HG03108 (cell line): Measurements from ENCODE around the gene KRTAP5-5.
"Not testable (repeated sequence)": the region's sequence is repeated elsewhere in the genome, so short reads cannot be mapped to it uniquely, and the experiment has no call there.

Source experiments
- ATAC-seq: cut with Tn5 transposase; IDR thresholded peaks from one replicate; pipeline ENCODE4 v1.9.1; 2021; ENCODE audit warnings: moderate library complexity; ENCODE audit not compliant: unreplicated experiment

The KRTAP5-5 gene, protein sequence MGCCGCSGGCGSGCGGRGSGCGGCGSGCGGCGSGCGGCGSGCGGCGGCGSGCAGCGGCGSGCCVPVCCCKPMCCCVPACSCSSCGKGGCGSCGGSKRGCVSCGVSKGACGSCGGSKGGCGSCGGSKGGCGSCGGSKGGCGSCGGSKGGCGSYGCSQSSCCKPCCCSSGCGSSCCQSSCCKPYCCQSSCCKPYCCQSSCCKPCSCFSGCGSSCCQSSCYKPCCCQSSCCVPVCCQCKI

GRCh38 chr11:1629326-1630185, at the start of gene KRTAP5-5:
Gene KRTAP5-5, plus strand, starts transcription at chr11:1629775. Its CDS starts 66 bp downstream, at chr11:1629841.
- no peak for ATAC-seq

GRCh38 chr11:1581976-1582375, 47.6 kb upstream of the KRTAP5-5 start:
- no peak for ATAC-seq

DNA sequence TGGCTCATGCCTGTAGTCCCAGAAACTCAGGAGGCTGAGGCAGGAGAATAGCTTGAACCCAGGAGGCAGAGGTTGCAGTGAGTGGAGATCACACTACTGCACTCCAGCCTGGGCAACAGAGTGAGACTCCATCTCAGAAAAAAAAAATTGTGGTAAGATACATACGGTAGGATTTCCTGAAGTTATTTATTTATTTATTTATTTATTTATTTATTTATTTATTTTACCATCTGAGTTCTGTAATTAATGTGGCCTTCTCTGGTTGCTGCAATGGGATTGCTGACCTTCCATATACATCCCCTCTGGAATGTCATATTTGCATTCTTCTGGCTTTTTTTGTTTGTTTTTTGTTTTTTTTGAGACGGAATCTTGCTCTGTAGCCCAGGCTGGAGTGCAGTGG, 46.7 kb upstream of the KRTAP5-5 start:
- not testable (repeated sequence) for ATAC-seq

GRCh38 chr11:1584661-1585370, 44.8 kb upstream of the KRTAP5-5 start, which contains the start of gene KRTAP5-1:
Gene KRTAP5-1, minus strand, starts transcription at chr11:1585283. Its CDS starts 34 bp downstream, at chr11:1585249.
- ATAC-seq = not testable (repeated sequence)

DNA sequence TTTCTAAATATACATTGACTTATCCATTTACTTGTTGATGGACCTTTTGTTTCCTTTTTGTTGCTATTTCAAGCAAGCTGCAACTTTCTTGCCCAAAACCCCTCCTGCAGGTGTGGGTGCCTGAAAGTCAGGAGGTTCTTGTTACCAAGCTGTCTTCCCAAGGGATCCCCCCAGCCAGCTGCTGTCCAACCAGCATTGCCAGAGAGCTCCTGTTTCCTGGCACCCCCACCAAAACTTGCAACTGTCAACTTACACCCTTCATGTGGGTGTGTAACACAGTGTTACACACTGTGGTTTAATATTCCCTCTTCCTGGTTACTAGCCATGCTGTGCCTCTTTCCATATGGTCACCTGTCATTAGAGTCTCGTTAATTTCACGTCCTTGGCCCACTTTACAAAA, 42.9 kb upstream of the KRTAP5-5 start:
- no peak for ATAC-seq

DNA sequence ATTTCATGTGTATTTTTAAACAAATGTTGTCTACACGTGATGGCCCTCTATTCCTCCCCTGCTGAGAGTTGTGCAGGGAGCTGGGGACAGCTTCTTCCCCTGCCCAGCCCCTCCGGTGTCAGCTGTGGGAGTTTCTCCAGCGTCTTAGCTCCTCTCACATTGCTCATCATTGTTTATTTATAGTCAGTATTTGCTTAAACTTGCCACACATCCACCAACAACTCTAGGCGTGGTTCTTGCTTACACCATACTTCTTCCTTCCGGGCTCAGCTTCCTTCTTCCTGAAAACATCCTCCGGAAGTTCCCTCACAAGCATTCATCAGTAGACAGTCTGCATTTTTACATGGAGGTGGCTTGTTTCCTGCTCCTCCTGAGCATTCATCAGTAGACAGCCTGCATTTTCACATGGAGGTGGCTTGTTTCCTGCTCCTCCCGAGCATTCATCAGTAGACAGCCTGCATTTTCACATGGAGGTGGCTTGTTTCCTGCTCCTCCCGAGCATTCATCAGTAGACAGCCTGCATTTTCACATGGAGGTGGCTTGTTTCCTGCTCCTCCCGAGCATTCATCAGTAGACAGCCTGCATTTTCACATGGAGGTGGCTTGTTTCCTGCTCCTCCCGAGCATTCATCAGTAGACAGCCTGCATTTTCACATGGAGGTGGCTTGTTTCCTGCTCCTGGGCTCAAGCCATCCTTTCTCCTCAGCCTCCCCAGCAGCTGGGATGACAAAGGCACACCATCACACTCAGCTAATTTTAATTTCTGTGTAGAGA, 40.2 kb upstream of the KRTAP5-5 start:
- ATAC-seq = not testable (repeated sequence)

DNA sequence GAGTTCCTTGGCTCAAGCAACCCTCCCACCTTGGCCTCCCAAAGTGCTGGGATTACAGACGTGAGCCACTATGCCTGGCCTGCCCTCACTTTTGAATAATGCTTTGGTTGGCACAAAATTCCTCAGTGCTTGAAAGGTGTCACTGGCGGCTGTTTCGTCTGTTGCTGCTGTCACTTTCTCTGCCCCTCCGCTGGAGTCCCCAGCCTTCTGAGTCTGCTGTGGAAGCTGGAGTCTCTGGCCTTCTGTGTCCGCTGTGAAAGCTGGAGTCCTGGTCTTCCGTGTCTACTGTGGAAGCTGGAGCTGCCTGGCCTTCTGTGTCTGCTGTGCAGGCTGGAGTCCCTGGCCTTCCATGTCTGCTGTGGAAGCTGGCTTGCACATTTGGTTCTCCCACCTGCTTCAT, 39.6 kb upstream of the KRTAP5-5 start:
- no peak for ATAC-seq

DNA sequence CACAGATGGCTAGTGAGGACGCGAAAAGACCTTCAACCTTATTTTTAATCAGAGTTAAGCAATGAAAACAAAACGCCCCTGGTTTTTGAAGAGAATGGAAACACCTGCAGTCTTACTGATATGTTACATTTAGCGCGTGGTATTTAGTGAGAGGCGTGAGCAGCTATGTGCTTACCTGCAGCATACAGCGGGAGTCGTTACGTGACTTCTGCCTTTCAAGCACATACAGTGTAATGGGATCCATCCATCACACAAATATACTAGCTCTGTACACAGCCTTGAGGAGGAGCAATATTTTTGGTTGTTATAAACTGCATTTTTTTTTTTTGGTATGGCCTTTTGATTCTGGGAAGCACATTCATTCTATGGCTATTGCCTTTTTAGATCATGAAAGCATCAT, 36.9 kb upstream of the KRTAP5-5 start:
- no peak for ATAC-seq

GRCh38 chr11:1595994-1596575, 33.5 kb upstream of the KRTAP5-5 start:
- ATAC-seq = not testable (repeated sequence)

DNA sequence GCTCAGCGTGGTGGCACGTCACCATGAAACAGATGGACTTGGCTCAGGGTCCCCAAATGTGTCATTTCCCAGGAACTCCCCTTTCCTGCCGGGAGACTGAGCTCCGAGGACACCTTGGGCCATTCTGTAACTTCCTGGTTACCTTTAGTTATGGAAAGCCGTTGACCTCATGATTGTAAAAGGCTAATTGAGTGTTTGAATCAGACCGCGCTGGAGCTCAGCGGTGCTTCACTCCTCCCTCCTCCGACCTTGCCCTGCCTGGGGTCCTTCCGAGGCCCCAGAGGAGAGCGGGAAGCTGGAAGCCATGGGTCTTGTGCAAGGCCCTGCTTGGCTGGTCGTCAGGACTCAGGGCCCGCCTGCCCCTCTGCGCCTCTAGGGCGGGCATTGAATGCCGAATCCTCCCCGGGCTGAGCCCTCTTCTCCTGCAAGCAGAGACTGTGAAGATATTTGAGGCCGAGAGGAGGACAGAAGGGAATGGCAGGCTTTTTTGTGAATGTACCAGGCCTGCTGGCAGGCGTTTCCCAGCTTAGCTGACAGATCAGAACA, 32.9 kb upstream of the KRTAP5-5 start:
- ATAC-seq = not testable (repeated sequence)

DNA sequence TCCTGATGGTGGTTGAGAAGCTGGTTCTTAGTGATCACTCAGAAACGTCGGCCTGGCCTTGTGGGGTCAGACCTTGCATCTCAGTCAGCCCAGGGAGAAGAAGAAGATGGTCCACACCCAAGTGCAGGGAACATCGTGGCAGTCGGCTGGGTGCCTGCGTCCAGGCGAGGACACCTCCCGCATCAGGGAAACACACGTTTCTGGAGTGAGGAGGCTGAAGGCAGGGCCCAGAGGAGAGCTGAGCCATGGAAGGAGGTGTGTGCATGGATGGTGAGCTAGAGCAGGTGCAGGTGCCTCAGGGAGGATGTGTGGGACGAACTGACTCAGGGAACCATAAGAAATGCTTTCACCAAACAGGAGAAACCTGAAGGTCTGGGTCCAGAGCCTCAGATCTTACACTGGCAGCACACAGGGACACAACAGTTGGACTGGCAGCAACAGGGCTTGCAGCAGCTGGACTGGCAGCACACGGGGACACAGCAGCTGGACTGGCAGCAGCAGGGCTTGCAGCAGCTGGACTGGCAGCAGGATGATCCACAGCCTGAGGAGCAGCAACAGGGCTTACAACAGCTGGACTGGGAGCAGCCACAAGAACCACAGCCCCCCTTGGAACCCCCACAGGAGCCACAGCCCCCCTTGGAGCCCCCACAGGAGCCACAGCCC, 32.1 kb upstream of the KRTAP5-5 start:
- no peak for ATAC-seq

DNA sequence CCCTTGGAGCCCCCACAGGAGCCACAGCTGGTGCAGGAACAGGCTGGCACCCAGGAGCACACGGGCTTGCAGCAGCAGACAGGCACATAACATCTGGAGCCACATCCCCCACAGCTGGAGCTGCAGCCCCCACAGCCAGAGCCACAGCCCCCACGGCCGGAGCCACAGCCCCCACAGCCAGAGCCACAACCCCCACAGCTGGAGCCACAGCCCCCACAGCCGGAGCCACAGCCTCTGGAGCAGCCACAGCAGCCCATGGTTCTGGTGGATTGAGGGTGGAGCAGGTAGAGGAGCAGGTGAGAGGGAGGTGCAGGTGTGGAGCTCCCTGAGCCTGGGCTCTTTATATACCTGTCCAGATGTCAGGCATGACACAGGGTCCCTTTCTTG, 31.6 kb upstream of the KRTAP5-5 start, which contains the start of gene KRTAP5-2:
KRTAP5-2 (minus strand) TSS at position 301 of the 387 bp plus-strand sequence; CDS start at position 257, 44 bp downstream.
- ATAC-seq = no peak

DNA sequence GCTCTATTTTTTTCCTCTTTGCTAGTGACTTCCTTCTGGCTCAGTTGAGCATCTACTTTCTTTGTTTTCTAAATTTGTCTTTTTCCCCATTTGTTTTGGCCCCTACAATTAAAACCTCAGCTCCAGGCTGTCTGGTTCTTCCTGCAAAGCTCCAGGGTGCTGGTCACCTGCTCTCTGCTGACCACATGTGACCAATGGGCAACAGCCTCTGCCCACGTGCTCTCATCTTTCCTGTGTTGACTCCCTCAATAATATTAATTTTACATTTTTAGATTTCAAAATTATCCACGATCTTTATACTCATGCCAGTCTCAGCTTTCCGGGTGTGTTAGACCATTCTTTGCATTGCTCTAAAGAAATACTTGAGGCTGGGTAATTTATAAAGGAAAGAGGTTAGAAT, 31.2 kb upstream of the KRTAP5-5 start:
- not testable (repeated sequence) for ATAC-seq

DNA sequence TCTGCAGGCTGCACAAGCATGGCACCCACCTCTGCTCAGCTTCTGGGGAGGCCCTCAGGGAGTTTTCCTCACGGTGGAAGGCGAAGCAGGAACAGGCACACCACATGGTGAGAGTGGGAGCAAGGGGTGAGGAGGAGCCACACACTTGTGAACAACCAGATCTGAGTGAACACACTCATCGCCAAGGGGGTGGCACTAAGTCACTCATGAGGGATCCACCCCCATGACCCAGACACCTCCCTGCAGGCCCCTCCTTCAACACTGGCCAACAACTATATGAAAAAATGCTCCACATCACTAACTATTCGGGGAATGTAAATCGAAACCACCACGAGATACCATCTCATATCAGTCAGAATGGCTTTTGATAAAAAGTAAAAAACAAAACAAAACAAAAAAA, 30.8 kb upstream of the KRTAP5-5 start:
- no peak for ATAC-seq

GRCh38 chr11:1600626-1601025, 28.9 kb upstream of the KRTAP5-5 start:
- no peak for ATAC-seq

GRCh38 chr11:1601663-1602062, 27.9 kb upstream of the KRTAP5-5 start:
- not testable (repeated sequence) for ATAC-seq

- ATAC-seq = no peak
Measured at GRCh38 chr11:1603629-1604028, 25.9 kb upstream of the KRTAP5-5 start.

- ATAC-seq = no peak
Measured at GRCh38 chr11:1604181-1604580, 25.4 kb upstream of the KRTAP5-5 start.

DNA sequence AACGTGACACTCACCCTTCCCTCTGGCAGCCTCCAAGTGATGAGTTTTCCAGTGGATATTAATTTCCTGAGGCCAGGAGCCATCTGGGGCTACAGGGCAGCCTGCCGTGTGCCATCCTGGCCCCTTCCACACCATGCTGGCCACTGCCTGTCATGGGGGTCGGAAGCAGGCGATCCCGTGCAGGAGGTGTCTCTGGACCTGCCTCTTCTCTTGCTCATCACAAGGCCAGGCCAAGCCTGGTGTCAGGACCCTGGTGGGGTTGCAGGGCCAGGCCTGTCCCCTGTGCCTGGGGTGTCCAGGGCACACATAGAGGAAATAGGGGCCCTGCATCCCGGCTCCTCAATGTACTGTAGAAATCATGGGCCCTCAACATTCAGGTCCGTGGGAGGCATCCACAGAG, 24.9 kb upstream of the KRTAP5-5 start:
- no peak for ATAC-seq
